ENCODE data around the gene ERC2.

The ERC2 gene

GRCh38 chr3:56233742-56234141 lies 234.5 kb downstream of the ERC2 start:
- DNase-seq: no peak

GRCh38 chr3:56229311-56229710 lies 239.0 kb downstream of the ERC2 start:
- DNase-seq: no peak

GRCh38 chr3:56222866-56223265 lies 245.4 kb downstream of the ERC2 start:
- DNase-seq: no peak

DNA sequence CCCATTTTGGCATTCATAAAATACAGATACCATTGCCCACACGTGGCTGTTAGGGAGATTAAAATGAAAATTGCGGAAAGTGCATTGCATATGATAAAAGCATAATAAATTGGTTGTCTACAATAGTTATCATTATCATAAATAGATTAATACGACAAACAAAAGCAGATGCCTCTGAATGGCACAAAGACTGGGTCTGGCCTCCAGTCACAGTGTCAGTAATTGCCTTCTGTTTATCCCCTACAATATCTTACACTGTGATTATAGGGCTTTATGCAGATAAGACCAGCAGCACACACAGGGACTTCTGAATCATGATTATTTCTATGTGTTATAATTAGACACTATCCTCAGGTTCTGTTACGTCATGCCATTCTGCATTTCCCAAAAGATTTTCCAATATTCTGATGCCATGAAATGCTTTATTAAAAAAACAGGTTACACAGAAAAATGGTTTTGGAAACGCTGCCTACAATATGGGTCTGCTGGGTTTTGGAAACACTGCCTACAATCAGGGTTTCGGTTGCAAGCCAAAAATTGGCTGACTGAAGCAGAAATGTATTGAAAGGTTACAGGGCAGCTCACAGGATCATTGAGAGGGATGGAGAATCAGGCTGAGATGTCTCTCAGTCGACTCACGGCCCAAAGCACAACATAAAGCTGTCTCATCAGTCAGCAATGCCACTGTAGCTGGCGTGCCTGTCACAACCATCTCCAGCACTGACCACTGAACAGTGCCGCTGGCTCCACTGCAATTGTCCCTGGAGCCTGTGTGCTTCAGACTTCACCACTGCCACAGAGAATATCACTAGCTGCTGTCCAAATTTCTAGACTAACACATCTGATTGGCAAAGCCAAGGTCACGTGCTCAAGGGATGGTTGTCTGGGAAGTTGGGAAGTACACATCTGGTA lies 248.1 kb downstream of the ERC2 start:
- no peak for DNase-seq

DNA sequence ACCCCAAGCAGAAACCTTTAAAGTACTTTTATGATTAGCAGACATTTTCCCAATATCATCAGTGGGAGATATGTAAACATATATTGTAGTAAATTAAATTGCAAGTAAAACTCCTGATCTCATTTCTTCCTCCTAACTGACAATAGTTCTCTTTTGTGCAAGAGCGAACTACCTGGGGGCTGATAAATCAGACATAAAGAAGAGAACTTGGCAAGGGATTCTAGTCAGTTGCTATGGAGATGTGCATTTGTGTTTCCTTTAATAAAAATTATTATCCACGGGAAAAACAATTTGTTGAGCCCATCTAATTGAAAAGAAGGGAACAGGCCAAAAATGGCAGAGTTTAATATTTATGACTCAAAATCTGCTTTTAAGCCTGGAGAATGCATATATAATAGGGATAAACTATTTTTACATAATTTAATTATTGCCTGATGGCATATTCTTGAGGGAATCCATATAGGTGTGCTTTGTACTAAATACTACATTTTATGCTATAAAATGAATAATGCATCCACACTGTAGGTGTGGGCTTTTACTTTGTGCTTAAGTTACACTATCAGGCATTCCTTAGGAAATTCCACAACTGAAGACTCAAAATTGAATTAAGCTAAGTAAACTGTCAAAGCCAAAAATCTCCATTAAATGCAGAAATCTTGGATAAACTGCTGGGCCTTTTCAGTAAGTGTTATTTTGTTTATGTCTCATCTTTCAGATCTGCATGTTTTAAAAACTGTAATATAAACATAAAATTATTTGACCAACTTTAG lies 258.1 kb downstream of the ERC2 start:
- DNase-seq: no peak

- no peak for DNase-seq
These were observed 260.3 kb downstream of the ERC2 start for GRCh38 chr3:56207922-56208321.

- DNase-seq: no peak
These were observed 262.9 kb downstream of the ERC2 start for GRCh38 chr3:56205406-56205805.

DNA sequence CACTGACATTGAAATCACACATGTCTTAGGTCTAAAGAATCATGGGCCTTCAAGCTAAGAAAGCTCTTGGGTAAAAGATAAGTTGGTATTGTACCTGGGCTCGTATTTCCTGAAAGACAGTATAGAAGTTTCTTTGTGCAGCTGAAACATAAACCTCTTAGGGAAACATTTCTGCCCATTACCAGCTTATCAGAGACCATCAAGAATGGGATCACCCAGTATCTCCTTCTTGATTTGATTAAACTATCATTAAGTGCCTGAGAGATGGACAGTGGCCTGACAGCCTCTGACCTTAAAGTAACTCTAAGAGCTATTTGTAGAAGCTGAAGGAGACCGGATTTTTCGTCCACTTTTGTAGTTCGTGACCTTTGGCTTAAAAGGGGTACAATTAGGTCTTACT lies 265.3 kb downstream of the ERC2 start:
- no peak for DNase-seq

DNA sequence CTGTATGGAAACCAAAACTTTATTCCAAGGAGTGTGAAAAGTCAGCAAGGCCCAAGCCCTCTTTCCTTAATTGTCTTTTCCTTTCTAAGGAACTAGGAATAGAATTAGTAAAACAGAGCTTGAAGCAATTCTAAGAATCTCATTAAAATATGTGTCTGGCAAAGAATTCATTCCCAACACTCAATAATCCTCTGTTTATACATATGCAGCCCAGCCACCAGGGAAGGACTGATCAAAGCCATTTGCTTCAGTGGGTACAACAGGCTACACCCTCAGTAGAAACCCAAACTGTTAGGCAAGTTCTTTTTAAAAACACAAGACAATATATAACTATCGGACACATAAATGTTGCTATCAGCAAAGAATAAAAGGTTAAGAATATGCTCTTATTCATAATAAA lies 266.9 kb downstream of the ERC2 start:
- no peak for DNase-seq

DNA sequence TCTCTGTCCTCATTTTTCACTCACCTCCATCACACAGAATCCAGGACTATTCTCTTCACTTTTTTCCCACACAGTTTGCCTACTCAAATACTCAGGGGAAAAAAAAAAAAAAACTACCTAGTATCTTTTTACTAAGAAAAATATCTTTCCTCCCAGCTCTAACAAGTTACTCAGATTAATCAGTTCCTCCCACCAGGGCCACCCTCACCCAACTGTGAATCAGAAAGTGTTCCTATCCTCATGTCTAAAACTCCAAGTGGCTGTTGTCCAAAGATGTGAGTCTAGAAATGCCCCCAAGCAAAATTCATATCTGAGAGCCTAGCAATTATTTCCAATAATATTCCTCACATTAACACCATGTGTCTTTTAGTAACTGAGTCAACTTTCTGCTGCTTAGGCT lies 268.0 kb downstream of the ERC2 start:
- no peak for DNase-seq

DNA sequence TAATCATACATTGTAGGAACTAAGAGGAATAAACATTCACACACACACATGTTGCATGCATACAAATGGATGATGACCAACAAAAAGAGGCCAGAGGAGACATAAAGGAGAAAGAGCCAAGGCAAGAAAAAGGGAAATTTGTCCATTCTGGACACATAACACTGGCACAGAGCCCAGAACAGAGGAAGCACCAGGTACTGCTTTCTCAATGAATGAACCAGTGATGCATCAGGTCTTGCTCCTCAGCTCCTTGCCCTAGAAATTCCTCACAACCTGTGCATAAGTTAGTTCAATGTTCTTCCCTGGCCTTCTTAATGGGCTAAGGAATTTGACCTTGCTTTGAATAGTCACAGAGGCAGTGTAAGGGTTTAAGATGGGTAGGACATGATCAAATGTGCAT lies 270.3 kb downstream of the ERC2 start:
- DNase-seq: no peak

GRCh38 chr3:56197259-56197965 lies 270.9 kb downstream of the ERC2 start:
- no peak for DNase-seq

- DNase-seq: no peak
These were observed 271.6 kb downstream of the ERC2 start for GRCh38 chr3:56196700-56197099.

DNA sequence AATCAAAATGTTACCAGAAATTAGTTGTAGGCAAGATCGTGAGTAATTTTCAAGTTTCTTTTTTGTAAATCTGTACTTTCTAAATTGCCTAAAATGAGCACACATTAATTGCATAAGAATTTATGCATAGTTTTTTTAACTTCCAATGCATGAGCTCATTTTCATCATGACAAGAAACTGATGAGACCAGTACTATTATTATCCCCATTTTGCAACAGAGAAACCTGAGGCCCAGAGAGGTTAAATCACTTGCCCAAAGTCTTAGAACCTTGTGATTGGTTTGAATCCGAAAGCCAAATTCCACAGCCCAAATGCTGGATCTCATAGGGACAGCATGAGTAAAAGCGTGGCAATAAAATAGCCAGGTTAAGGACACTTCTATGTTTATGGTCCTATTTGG lies 274.7 kb downstream of the ERC2 start:
- DNase-seq: no peak

DNA sequence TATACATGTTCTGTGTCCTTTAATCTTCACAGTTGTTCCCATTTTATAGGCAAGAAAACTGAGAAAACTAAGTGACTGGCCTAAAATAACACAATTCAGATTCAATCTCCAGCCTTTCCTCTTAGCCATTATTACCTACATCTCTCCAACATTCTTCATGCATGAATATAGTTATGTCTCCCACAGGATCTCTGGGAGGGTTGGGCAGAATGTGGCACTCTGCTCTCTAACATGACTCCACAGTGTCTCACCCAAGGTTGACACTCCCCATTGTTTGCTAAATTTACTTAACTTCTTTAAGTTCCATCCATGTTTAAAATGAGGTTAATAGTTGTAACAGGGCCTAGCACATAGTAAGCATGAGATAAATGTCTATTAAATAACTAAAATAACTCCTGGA lies 276.3 kb downstream of the ERC2 start:
- DNase-seq: no peak

GRCh38 chr3:56190771-56191305 lies 277.4 kb downstream of the ERC2 start:
- DNase-seq: no peak

DNA sequence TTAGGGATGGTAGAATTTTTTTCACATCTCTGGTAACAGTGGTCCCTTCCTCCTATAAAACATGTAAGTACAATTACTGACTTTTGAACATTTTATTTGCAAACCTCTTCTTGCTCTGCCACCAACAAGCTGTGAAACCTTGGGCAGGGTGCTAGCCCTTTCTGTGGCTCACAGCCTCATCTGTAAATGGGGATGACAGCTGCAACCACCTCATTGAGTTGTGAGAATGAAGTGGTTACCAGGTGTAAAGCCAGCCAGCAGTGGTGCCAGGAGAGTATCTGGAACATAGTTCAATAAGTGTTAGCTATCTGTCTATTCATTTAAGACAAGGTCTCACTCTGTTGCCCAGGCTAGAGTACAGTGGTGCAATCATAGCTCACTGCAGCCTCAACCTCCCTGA lies 278.1 kb downstream of the ERC2 start:
- no peak for DNase-seq

DNA sequence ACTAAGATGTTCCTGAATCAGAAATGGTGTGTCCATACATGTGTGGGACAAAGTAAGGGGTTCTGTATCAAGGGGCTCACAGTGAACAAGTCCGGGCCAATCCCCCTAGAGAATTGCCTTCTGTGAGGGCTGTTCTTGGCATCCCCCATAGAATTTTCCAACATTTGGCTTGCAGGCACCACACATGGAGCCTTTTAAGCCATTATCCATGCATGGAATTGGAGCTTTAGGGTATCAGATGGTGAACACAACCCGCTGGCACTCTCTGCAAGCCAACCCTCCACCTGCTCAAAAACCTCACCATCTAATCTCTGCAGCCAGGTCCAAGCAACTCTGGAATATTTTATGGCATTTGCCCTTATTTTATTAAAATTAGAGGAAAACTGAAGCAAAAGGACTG lies 278.7 kb downstream of the ERC2 start:
- DNase-seq: no peak

DNA sequence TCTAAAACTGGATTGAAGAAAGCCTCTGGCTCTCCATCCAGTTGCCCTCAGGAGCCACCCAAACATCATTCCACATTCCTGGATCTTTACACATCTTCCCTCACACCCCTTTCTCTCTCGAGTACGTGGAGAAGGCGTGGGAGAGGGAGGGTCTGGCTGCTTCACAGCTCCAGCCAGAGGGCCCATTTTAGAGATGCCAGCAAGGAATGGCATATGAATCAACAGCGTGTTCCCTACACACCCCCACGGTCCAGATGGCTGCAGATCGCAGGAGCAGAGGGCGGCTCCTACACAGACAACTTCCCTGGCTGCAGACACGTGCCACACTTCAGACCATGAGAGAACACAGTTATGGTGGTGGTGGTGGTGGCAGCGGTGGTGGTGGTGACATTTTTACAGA lies 280.1 kb downstream of the ERC2 start:
- DNase-seq: no peak

- no peak for DNase-seq
These were observed 281.2 kb downstream of the ERC2 start for GRCh38 chr3:56187051-56187450.

- no peak for DNase-seq
These were observed 282.4 kb downstream of the ERC2 start for GRCh38 chr3:56185827-56186226.

GRCh38 chr3:56183529-56183928 lies 284.7 kb downstream of the ERC2 start:
- DNase-seq: no peak

DNA sequence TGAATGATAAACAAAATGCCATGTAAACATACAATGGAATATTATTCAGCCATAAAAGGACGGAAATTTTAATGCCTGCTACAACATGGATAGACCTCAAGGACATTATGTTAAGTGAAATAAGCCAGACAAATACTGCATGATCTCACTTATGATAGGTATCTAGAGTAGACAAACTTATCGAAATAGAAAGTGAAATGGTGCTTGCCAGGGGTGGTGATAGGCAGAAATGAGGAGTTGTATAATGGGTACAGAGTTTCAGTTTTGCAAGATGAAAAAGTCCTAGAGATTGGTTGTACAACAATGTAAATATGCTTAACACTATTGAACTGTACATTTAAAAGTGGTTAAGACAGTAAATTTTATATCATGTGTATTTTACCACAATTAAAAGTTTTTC lies 287.8 kb downstream of the ERC2 start:
- no peak for DNase-seq
